ENCODE data around the gene ADAMTS6. TPM values are rescaled to one million over a fixed set of nuclear protein-coding genes. Genes with fewer than 3 reads are reported as not detected.

Gene ADAMTS6
- total RNA-seq, 2 experiments from 2014 or later = 2.0 to 2.6 TPM

DNA sequence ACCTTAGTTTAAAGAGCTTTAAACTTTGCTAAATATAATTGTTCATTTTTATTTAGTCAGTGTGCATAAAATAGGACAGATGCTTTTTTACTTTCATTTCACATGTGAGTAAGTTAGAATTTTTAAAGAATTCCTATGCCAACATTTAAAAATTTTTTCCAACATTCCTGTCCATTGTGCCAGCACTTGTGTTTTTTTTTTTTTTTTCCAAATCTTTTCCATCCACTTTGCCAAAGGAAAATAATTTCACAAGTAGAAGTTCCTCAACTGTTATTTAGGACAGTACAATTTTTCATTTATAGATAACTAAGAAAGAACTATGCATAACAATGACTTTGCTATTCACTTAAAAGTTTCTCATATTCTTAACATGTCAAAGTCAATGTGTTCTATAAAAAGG lies 189.5 kb downstream of the ADAMTS6 start:
- no peaks in the 10 kb centered on the region for H3K27me3 ChIP-seq (ENCODE audit: control insufficient read depth in 1 of 2, insufficient read depth in 2 of 2, low read length in 2 of 2)
- Mint-ChIP-seq H3K36me3 (ENCODE audit: low read depth) (no peaks in the 10 kb centered on the region), H3K9me3 (no peaks in the 10 kb centered on the region), H3K4me3 (no peak overlapping the region), H3K4me1 (ENCODE audit: low read depth) (no peaks in the 10 kb centered on the region), H3K27me3 (no peaks in the 10 kb centered on the region), H3K27ac (no peak overlapping the region)
- H3K4me1 ChIP-seq (ENCODE audit: insufficient read depth, low read length) = no peaks in the 10 kb centered on the region
- no peak overlapping the region for H3K4me3 ChIP-seq (ENCODE audit: low read length)
- no peak overlapping the region for H3K27ac ChIP-seq (ENCODE audit: low read depth in 1 of 2, low read length in 2 of 2)
- ChIA-PET POLR2A (no interaction called here), CTCF (no interaction called here)
- no peaks in the 10 kb centered on the region for H3K36me3 ChIP-seq (ENCODE audit: insufficient read depth, low read length)
- intact Hi-C loops (cut with DNase I, micrococcal nuclease) = no loop called here
- no peaks in the 10 kb centered on the region for H3K9me3 ChIP-seq (ENCODE audit: control insufficient read depth in 1 of 2, insufficient read depth in 1 of 2, low read length in 2 of 2)
- TF ChIP-seq, protein P1, sequence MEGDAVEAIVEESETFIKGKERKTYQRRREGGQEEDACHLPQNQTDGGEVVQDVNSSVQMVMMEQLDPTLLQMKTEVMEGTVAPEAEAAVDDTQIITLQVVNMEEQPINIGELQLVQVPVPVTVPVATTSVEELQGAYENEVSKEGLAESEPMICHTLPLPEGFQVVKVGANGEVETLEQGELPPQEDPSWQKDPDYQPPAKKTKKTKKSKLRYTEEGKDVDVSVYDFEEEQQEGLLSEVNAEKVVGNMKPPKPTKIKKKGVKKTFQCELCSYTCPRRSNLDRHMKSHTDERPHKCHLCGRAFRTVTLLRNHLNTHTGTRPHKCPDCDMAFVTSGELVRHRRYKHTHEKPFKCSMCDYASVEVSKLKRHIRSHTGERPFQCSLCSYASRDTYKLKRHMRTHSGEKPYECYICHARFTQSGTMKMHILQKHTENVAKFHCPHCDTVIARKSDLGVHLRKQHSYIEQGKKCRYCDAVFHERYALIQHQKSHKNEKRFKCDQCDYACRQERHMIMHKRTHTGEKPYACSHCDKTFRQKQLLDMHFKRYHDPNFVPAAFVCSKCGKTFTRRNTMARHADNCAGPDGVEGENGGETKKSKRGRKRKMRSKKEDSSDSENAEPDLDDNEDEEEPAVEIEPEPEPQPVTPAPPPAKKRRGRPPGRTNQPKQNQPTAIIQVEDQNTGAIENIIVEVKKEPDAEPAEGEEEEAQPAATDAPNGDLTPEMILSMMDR (IDR thresholded peaks at IDR 0.05) = no peak
- ATAC-seq (ENCODE audit: poor library complexity) (no peak), DNase-seq (no peak)

DNA sequence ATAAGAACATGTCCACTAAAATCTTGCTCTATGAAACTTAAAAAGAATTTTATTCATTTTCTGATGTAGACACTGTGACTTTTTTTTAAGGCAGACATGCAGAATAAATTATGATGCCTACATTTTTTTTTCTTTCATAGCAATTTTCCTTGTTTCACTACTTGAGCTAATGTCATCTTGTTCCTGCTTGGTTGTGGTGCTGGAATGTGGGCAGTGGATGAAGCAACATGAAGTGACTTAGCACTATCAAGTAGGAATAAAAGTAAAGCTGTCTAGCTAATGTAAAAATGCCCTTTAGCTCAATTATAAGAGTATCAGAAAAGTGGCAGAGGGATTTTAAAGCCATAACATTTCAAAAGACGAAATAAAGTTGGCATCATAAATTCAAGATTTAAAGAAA lies 191.0 kb downstream of the ADAMTS6 start:
- H3K27me3 Mint-ChIP-seq = no peaks in the 10 kb centered on the region
- H3K36me3 Mint-ChIP-seq (ENCODE audit: low read depth) = no peaks in the 10 kb centered on the region

DNA sequence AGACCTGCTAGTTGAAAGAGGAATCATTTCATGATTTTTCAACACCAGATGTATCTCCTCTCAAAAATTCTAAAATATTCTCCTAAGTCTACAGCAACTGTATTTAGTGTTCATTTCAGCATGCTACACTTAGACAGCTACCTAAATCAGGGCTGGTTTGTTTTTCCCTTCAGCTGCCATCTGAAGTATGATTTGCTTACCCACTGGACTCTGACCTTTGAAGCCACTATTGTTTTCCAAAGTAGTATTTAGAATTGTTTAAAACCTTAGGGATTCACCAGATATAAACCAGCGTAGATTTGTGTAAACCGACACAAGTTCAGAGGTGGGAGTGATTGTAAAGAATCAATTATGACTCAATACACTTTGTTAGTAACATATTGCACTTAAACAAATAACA lies 193.1 kb downstream of the ADAMTS6 start:
- Mint-ChIP-seq H3K9me3 (no peaks in the 10 kb centered on the region), H3K27me3 (no peaks in the 10 kb centered on the region), H3K4me3 (no peak overlapping the region), H3K4me1 (ENCODE audit: low read depth) (no peaks in the 10 kb centered on the region), H3K27ac (no peak overlapping the region), H3K36me3 (ENCODE audit: low read depth) (no peaks in the 10 kb centered on the region)
- Histone ChIP-seq H3K4me1 (ENCODE audit: insufficient read depth, low read length) (no peaks in the 10 kb centered on the region), H3K4me3 (ENCODE audit: low read length) (no peak overlapping the region), H3K27ac (ENCODE audit: low read depth in 1 of 2, low read length in 2 of 2) (no peak overlapping the region), H3K9me3 (ENCODE audit: control insufficient read depth in 1 of 2, insufficient read depth in 1 of 2, low read length in 2 of 2) (no peaks in the 10 kb centered on the region), H3K36me3 (ENCODE audit: insufficient read depth, low read length) (no peaks in the 10 kb centered on the region), H3K27me3 (ENCODE audit: control insufficient read depth in 1 of 2, insufficient read depth in 2 of 2, low read length in 2 of 2) (no peaks in the 10 kb centered on the region)
- intact Hi-C loops (cut with DNase I, micrococcal nuclease) = no loop called here
- DNase-seq = no peak
- ATAC-seq (ENCODE audit: poor library complexity) = no peak
- CTCF ChIA-PET = no interaction called here
- TF ChIP-seq, protein P1 (IDR thresholded peaks at IDR 0.05) = no peak
- POLR2A ChIA-PET = no interaction called here

More for the DNA sequence above, 191.0 kb downstream of the ADAMTS6 start:
- Mint-ChIP-seq H3K4me3 (no peak overlapping the region), H3K9me3 (no peaks in the 10 kb centered on the region), H3K4me1 (ENCODE audit: low read depth) (no peaks in the 10 kb centered on the region), H3K27ac (no peak overlapping the region)
- ATAC-seq (ENCODE audit: poor library complexity) = no peak
- Histone ChIP-seq H3K27ac (ENCODE audit: low read depth in 1 of 2, low read length in 2 of 2) (no peak overlapping the region), H3K9me3 (ENCODE audit: control insufficient read depth in 1 of 2, insufficient read depth in 1 of 2, low read length in 2 of 2) (no peaks in the 10 kb centered on the region), H3K4me3 (ENCODE audit: low read length) (no peak overlapping the region), H3K27me3 (ENCODE audit: control insufficient read depth in 1 of 2, insufficient read depth in 2 of 2, low read length in 2 of 2) (no peaks in the 10 kb centered on the region), H3K36me3 (ENCODE audit: insufficient read depth, low read length) (no peaks in the 10 kb centered on the region), H3K4me1 (ENCODE audit: insufficient read depth, low read length) (no peaks in the 10 kb centered on the region)
- intact Hi-C loops (cut with DNase I, micrococcal nuclease) = no loop called here
- TF ChIP-seq, protein P1 (IDR thresholded peaks at IDR 0.05) = no peak
- POLR2A ChIA-PET = no interaction called here
- DNase-seq = no peak
- CTCF ChIA-PET = no interaction called here

Measured in CD4-positive, alpha-beta T cell (primary cell).